ENCODE measurements around the gene EPHA8.

The EPHA8 gene

GRCh38 chr1:22520871-22521270, 42.4 kb upstream of the EPHA8 start:
- Histone ChIP-seq H4K91ac (ENCODE audit: low read depth, low read length) (no peak overlapping the region), H3K14ac (ENCODE audit: low read length) (no peak overlapping the region), H3K4ac (ENCODE audit: low read depth, low read length) (no peak overlapping the region), H4K12ac (ENCODE audit: low read depth, low read length) (no peak overlapping the region), H3K36me3 (ENCODE audit: control insufficient read depth in 1 of 2, insufficient read depth in 2 of 2, low read length in 2 of 2) (peaks cover 38 to 76% of the 10 kb centered on the region in 2 experiments), H3K9ac (ENCODE audit: low read length) (no peak overlapping the region), H2AFZ (ENCODE audit: insufficient read depth, low read length, poor library complexity) (no peak overlapping the region), H3K79me2 (ENCODE audit: control insufficient read depth, insufficient read depth, low read length, poor library complexity) (no peaks in the 10 kb centered on the region), H2BK5ac (ENCODE audit: low read depth, low read length, poor library complexity) (no peak overlapping the region), H2BK12ac (ENCODE audit: low read length) (no peak overlapping the region), H3K23ac (ENCODE audit: low read length) (no peak overlapping the region), H3K4me2 (ENCODE audit: low read length) (no peak overlapping the region), H2BK120ac (ENCODE audit: insufficient read depth, low read length, poor library complexity) (no peak overlapping the region), H3K79me1 (ENCODE audit: low read length) (no peaks in the 10 kb centered on the region), H2AK5ac (ENCODE audit: low read length) (no peak overlapping the region), H3K27ac (ENCODE audit: low read depth, low read length) (no peak overlapping the region), H3K18ac (ENCODE audit: low read length) (no peak overlapping the region), H3K27me3 (ENCODE audit: insufficient read depth, low read length) (no peaks in the 10 kb centered on the region), H3K4me1 (ENCODE audit: control insufficient read depth in 1 of 2, insufficient read depth in 2 of 2, low read length in 2 of 2) (no peaks in the 10 kb centered on the region), H3K9me3 (ENCODE audit: insufficient read depth, low read depth, low read length) (no peaks in the 10 kb centered on the region), H4K8ac (ENCODE audit: low read depth, low read length) (no peak overlapping the region), H3K4me3 (ENCODE audit: low read depth, low read length) (no peak overlapping the region)
- DNase-seq: no peak
- no CpG with 5 or more reads among the region's 9 CpGs for WGBS (ENCODE audit: extremely low coverage, insufficient coverage, insufficient read length)

- Histone ChIP-seq H3K27ac (ENCODE audit: low read depth, low read length) (no peak overlapping the region), H2BK12ac (ENCODE audit: low read length) (no peak overlapping the region), H3K4me1 (ENCODE audit: control insufficient read depth in 1 of 2, insufficient read depth in 2 of 2, low read length in 2 of 2) (no peaks in the 10 kb centered on the region), H4K12ac (ENCODE audit: low read depth, low read length) (no peak overlapping the region), H3K18ac (ENCODE audit: low read length) (no peak overlapping the region), H3K4me3 (ENCODE audit: low read depth, low read length) (no peak overlapping the region), H3K27me3 (ENCODE audit: insufficient read depth, low read length) (no peaks in the 10 kb centered on the region), H2BK5ac (ENCODE audit: low read depth, low read length, poor library complexity) (no peak overlapping the region), H3K9ac (ENCODE audit: low read length) (no peak overlapping the region), H2BK120ac (ENCODE audit: insufficient read depth, low read length, poor library complexity) (no peak overlapping the region), H3K23ac (ENCODE audit: low read length) (no peak overlapping the region), H4K91ac (ENCODE audit: low read depth, low read length) (no peak overlapping the region), H3K14ac (ENCODE audit: low read length) (no peak overlapping the region), H2AK5ac (ENCODE audit: low read length) (no peak overlapping the region), H3K79me2 (ENCODE audit: control insufficient read depth, insufficient read depth, low read length, poor library complexity) (no peaks in the 10 kb centered on the region), H3K79me1 (ENCODE audit: low read length) (no peaks in the 10 kb centered on the region), H3K4ac (ENCODE audit: low read depth, low read length) (no peak overlapping the region), H3K4me2 (ENCODE audit: low read length) (no peak overlapping the region), H4K8ac (ENCODE audit: low read depth, low read length) (no peak overlapping the region), H3K36me3 (ENCODE audit: control insufficient read depth in 1 of 2, insufficient read depth in 2 of 2, low read length in 2 of 2) (peaks cover 45 to 79% of the 10 kb centered on the region in 2 experiments), H3K9me3 (ENCODE audit: insufficient read depth, low read depth, low read length) (no peaks in the 10 kb centered on the region), H2AFZ (ENCODE audit: insufficient read depth, low read length, poor library complexity) (no peak overlapping the region)
- no peak for DNase-seq
- no CpG with 5 or more reads among the region's 4 CpGs for WGBS (ENCODE audit: extremely low coverage, insufficient coverage, insufficient read length)
Observed at GRCh38 chr1:22521692-22522091, 41.6 kb upstream of the EPHA8 start.

GRCh38 chr1:22522221-22522743, 41.0 kb upstream of the EPHA8 start:
- Histone ChIP-seq H2AK5ac (ENCODE audit: low read length) (no peak overlapping the region), H3K4me2 (ENCODE audit: low read length) (no peak overlapping the region), H3K9ac (ENCODE audit: low read length) (no peak overlapping the region), H3K14ac (ENCODE audit: low read length) (no peak overlapping the region), H3K27me3 (ENCODE audit: insufficient read depth, low read length) (no peaks in the 10 kb centered on the region), H2AFZ (ENCODE audit: insufficient read depth, low read length, poor library complexity) (no peak overlapping the region), H3K4me3 (ENCODE audit: low read depth, low read length) (no peak overlapping the region), H3K4me1 (ENCODE audit: control insufficient read depth in 1 of 2, insufficient read depth in 2 of 2, low read length in 2 of 2) (no peaks in the 10 kb centered on the region), H4K8ac (ENCODE audit: low read depth, low read length) (no peak overlapping the region), H3K9me3 (ENCODE audit: insufficient read depth, low read depth, low read length) (no peaks in the 10 kb centered on the region), H3K23ac (ENCODE audit: low read length) (no peak overlapping the region), H2BK5ac (ENCODE audit: low read depth, low read length, poor library complexity) (no peak overlapping the region), H3K27ac (ENCODE audit: low read depth, low read length) (no peak overlapping the region), H4K12ac (ENCODE audit: low read depth, low read length) (no peak overlapping the region), H3K79me2 (ENCODE audit: control insufficient read depth, insufficient read depth, low read length, poor library complexity) (no peaks in the 10 kb centered on the region), H2BK120ac (ENCODE audit: insufficient read depth, low read length, poor library complexity) (no peak overlapping the region), H3K79me1 (ENCODE audit: low read length) (no peaks in the 10 kb centered on the region), H3K36me3 (ENCODE audit: control insufficient read depth in 1 of 2, insufficient read depth in 2 of 2, low read length in 2 of 2) (peaks cover 43 to 79% of the 10 kb centered on the region in 2 experiments), H3K18ac (ENCODE audit: low read length) (no peak overlapping the region), H3K4ac (ENCODE audit: low read depth, low read length) (no peak overlapping the region), H4K91ac (ENCODE audit: low read depth, low read length) (no peak overlapping the region), H2BK12ac (ENCODE audit: low read length) (no peak overlapping the region)
- no peak for DNase-seq
- WGBS (ENCODE audit: extremely low coverage, insufficient coverage, insufficient read length): no CpG with 5 or more reads among the region's 7 CpGs

GRCh38 chr1:22524481-22524880, 38.8 kb upstream of the EPHA8 start:
- Histone ChIP-seq H3K79me1 (ENCODE audit: low read length) (no peaks in the 10 kb centered on the region), H4K8ac (ENCODE audit: low read depth, low read length) (no peak overlapping the region), H4K91ac (ENCODE audit: low read depth, low read length) (no peak overlapping the region), H3K27me3 (ENCODE audit: insufficient read depth, low read length) (no peaks in the 10 kb centered on the region), H3K18ac (ENCODE audit: low read length) (no peak overlapping the region), H3K36me3 (ENCODE audit: control insufficient read depth in 1 of 2, insufficient read depth in 2 of 2, low read length in 2 of 2) (peaks cover 44 to 74% of the 10 kb centered on the region in 2 experiments), H3K9ac (ENCODE audit: low read length) (no peak overlapping the region), H2BK12ac (ENCODE audit: low read length) (no peak overlapping the region), H3K4ac (ENCODE audit: low read depth, low read length) (no peak overlapping the region), H2AFZ (ENCODE audit: insufficient read depth, low read length, poor library complexity) (no peak overlapping the region), H3K14ac (ENCODE audit: low read length) (no peak overlapping the region), H2BK5ac (ENCODE audit: low read depth, low read length, poor library complexity) (no peak overlapping the region), H4K12ac (ENCODE audit: low read depth, low read length) (no peak overlapping the region), H3K79me2 (ENCODE audit: control insufficient read depth, insufficient read depth, low read length, poor library complexity) (no peaks in the 10 kb centered on the region), H3K9me3 (ENCODE audit: insufficient read depth, low read depth, low read length) (no peaks in the 10 kb centered on the region), H3K4me3 (ENCODE audit: low read depth, low read length) (no peak overlapping the region), H2BK120ac (ENCODE audit: insufficient read depth, low read length, poor library complexity) (no peak overlapping the region), H3K27ac (ENCODE audit: low read depth, low read length) (no peak overlapping the region), H2AK5ac (ENCODE audit: low read length) (no peak overlapping the region), H3K23ac (ENCODE audit: low read length) (no peak overlapping the region), H3K4me1 (ENCODE audit: control insufficient read depth in 1 of 2, insufficient read depth in 2 of 2, low read length in 2 of 2) (peaks cover 0 to 2% of the 10 kb centered on the region in 2 experiments), H3K4me2 (ENCODE audit: low read length) (no peak overlapping the region)
- DNase-seq: no peak
- no CpG with 5 or more reads among the region's 5 CpGs for WGBS (ENCODE audit: extremely low coverage, insufficient coverage, insufficient read length)
